GM20431 (cell line): ENCODE measurements around the gene DUOXA2.
"Not testable (repeated sequence)": the region's sequence is repeated elsewhere in the genome, so short reads cannot be mapped to it uniquely, and the experiment has no call there.

Source experiments
- in situ Hi-C: fragments of 300-500 bp; cut with MseI, MboI; formaldehyde crosslinking; loops from one replicate; pipeline ENCODE4 v1.15.0; 2020; ENCODE audit warnings: low sequenced_read_pairs; ENCODE audit not compliant: unreplicated experiment

Gene DUOXA2

DNA sequence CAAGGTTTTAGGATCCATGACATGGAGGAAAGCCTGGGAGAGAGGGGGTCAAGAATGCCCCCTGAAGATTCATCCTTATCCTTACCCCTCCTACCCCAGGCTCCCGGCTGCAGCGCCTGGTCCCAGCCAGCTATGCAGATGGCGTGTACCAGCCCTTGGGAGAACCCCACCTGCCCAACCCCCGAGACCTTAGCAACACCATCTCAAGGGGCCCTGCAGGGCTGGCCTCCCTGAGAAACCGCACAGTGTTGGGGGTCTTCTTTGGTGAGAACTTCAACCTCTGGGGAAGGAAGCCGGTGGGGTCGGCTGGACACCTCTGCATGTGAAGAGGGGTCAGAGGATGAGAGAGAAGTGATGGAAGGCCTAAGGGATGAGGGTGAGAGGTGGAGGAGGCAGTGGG, 19.9 kb downstream of the DUOXA2 start:
- in situ Hi-C loops = no loop called here

GRCh38 chr15:45134682-45135604, 20.8 kb downstream of the DUOXA2 start:
- in situ Hi-C loops = no loop called here

DNA sequence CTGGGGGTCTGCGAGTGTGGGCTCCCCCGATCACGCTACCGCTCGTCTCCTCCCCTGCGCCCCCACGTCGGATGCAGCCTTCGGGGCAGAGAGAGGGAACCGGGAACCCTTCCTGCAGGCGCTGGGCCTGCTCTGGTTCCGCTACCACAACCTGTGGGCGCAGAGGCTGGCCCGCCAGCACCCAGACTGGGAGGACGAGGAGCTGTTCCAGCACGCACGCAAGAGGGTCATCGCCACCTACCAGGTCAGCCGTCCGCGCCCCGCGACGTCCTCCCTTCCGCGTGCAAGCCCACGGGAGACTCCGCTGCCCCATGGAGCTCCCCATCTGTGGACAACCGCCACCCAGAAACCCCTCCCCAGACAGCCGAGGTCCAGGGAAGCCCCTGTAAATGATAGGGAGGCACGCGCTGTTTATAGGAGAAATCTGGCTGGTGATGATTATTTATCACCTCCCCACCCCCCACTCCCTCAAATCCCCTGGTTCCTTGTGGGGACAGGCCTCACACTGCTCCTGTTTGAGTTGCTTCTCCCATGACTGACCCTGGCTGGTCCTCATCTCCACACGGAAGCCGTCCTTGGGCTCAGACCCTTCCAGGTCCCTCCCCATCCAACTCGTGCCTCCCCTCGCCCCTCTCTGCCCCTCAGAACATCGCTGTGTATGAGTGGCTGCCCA, 21.7 kb downstream of the DUOXA2 start:
- in situ Hi-C loops = not testable (repeated sequence)

DNA sequence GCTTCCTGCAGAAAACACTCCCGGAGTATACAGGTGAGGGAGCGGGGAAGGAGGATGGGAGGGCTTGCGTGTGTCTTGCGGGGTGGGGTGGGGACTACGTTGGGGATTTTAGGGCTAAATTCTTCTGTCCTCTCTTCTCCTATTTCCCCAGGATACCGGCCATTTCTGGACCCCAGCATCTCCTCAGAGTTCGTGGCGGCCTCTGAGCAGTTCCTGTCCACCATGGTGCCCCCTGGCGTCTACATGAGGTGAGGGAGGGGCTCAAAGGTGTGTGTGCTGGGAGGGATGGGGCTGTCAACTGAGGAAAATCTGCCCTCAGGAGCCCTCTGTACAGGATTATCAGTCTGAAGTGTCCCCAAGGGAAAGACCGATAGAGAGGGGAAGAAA, 22.2 kb downstream of the DUOXA2 start:
- in situ Hi-C loops = no loop called here

DNA sequence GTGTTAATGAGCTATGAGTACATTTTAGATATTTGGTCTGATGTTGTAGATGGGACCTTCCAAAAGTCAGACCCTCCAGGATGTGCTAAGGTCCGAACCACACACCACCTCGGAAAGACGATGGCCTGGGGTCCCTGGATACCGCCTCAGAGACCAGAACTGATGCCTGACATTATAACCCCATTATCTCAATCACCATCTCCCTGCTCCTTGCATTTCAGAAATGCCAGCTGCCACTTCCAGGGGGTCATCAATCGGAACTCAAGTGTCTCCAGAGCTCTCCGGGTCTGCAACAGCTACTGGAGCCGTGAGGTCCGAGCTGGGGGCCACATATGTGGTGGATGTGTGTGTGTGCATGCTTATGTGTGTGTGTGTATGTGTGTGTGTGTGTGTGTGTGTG, 23.6 kb downstream of the DUOXA2 start:
- in situ Hi-C loops = no loop called here

GRCh38 chr15:45138814-45139765, 25.0 kb downstream of the DUOXA2 start:
- in situ Hi-C loops = no loop called here

- in situ Hi-C loops = no loop called here
Observed at GRCh38 chr15:45139770-45140169, 25.6 kb downstream of the DUOXA2 start.

GRCh38 chr15:45140557-45141250, 26.6 kb downstream of the DUOXA2 start:
- in situ Hi-C loops = no loop called here

GRCh38 chr15:45141386-45141785, 27.3 kb downstream of the DUOXA2 start:
- in situ Hi-C loops = no loop called here

- in situ Hi-C loops = no loop called here
Observed at GRCh38 chr15:45143056-45143455, 28.9 kb downstream of the DUOXA2 start.

DNA sequence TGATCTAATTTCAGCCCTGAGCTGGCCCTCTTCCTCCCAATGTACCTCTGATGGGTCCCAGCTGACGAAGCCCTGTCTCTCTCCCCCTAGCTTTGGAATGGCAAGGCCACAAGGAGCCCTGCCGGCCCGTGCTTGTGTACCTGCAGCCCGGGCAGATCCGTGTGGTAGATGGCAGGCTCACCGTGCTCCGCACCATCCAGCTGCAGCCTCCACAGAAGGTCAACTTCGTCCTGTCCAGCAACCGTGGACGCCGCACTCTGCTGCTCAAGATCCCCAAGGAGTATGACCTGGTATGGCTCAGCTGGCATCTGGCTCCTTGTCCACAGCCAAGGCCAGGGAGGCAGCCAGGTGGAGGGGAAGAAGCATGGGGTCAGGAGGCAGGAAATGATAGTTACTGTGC, 29.8 kb downstream of the DUOXA2 start:
- in situ Hi-C loops = no loop called here

DNA sequence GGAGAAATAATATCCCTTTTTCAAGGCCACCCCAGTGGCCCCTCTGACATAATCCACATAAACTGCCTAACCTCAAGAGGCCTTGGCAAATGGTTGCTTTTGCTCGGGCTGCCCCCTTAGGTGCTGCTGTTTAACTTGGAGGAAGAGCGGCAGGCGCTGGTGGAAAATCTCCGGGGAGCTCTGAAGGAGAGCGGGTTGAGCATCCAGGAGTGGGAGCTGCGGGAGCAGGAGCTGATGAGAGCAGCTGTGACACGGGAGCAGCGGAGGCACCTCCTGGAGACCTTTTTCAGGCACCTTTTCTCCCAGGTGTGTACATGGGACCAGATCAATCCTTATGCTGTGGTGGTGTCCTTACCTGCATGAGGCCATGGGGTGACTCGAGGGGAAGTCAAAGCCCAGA, 30.6 kb downstream of the DUOXA2 start:
- in situ Hi-C loops = no loop called here

- in situ Hi-C loops = no loop called here
Observed at GRCh38 chr15:45146405-45146804, 32.3 kb downstream of the DUOXA2 start.

- in situ Hi-C loops = no loop called here
Observed at GRCh38 chr15:45147606-45148005, 33.5 kb downstream of the DUOXA2 start.

- in situ Hi-C loops = no loop called here
Observed at GRCh38 chr15:45148076-45149059, 34.2 kb downstream of the DUOXA2 start.

- in situ Hi-C loops = no loop called here
Observed at GRCh38 chr15:45149060-45149459, 34.9 kb downstream of the DUOXA2 start.

- in situ Hi-C loops = no loop called here
Observed at GRCh38 chr15:45150481-45150880, 36.4 kb downstream of the DUOXA2 start.

- in situ Hi-C loops = no loop called here
Observed at GRCh38 chr15:45150997-45151396, 36.9 kb downstream of the DUOXA2 start.
